Prostate gland (tissue), 2 donors: ENCODE measurements around the gene ADIRF.
"Not testable (repeated sequence)": the region's sequence is repeated elsewhere in the genome, so short reads cannot be mapped to it uniquely, and the experiment has no call there.

Experiments used
- CTCF ChIP-seq, 4 experiments: fragments of 200-600 bp in 2 of 4; fragments of 450-650 bp in 2 of 4; sonication (generic) in 2 of 4; IDR thresholded peaks; 1 replicate in 3 of 4; 2 replicates in 1 of 4; pipeline ENCODE4 v1.5.1; 2016 to 2019; ENCODE audit warnings: antibody characterized with exemption in 4 of 4, mild to moderate bottlenecking in 2 of 4, moderate library complexity in 2 of 4
- POLR2AphosphoS5 ChIP-seq: sonication (generic); formaldehyde crosslinking; IDR thresholded peaks from one replicate; pipeline ENCODE4 v1.6.1; 2017; ENCODE audit warnings: antibody characterized with exemption

- not testable (repeated sequence) for TF ChIP-seq CTCF (IDR thresholded peaks at IDR 0.05); POLR2AphosphoS5
These were observed 46.9 kb downstream of the ADIRF start for GRCh38 chr10:87014986-87015716.
